Panc1 (cell line): ENCODE measurements around the gene RFTN1. TPM values are rescaled to one million over a fixed set of nuclear protein-coding genes. Genes with fewer than 3 reads are reported as not detected.

Experiments
- ATAC-seq: fragments of 200-7000 bp; cut with Tn5 transposase; 2 replicates; pipeline ENCODE4 v1.9.1; 2020; ENCODE audit warnings: mild to moderate bottlenecking, moderate library complexity
- BruUV-seq: library from RNA; stranded (reverse); fragments of 400-500 nt; replicated peaks from 2 replicates; lab custom pipeline; 2021; lab: Mats Ljungman, UMichigan
- CTCF ChIA-PET: fragments of 300-600 bp; sonication (Branson Sonifier 250); formaldehyde crosslinking; loops from one replicate; lab custom pipeline; 2022; ENCODE audit warnings: antibody characterized with exemption; lab: Charles Lee
- POLR2A ChIA-PET: fragments of 300-600 bp; sonication (Branson Sonifier 250); formaldehyde crosslinking; loops from one replicate; lab custom pipeline; 2022; ENCODE audit warnings: antibody characterized with exemption; lab: Charles Lee
- DNase-seq: peaks from one replicate; pipeline ENCODE4 v3.0.0-alpha.2; 2010; ENCODE audit warnings: low read depth, low spot score
- H3K27ac ChIP-seq: 2 replicates; pipeline ENCODE4 v1.5.1; 2011; ENCODE audit warnings: mild to moderate bottlenecking, low read length, inconsistent platforms
- H3K27me3 ChIP-seq: fragments of 200-500 bp; sonication (Bioruptor generic); 2 replicates; pipeline ENCODE4 v1.6.0; 2014; ENCODE audit warnings: low read length, inconsistent platforms; ENCODE audit not compliant: control insufficient read depth, insufficient read depth
- H3K36me3 ChIP-seq: fragments of 200-500 bp; sonication (Bioruptor generic); 2 replicates; pipeline ENCODE4 v1.5.1; 2014; ENCODE audit warnings: inconsistent platforms, mild to moderate bottlenecking, low read length, moderate library complexity; ENCODE audit not compliant: control insufficient read depth, insufficient read depth
- H3K4me1 ChIP-seq: 2 replicates; pipeline ENCODE4 v1.5.1; 2011; ENCODE audit warnings: inconsistent platforms, mild to moderate bottlenecking, low read length, moderate library complexity; ENCODE audit not compliant: control insufficient read depth, insufficient read depth
- H3K4me3 ChIP-seq, 2 experiments: 2 replicates each; pipeline ENCODE4 v1.5.1; 2011 to 2012; ENCODE audit warnings: low read depth in 2 of 2, low read length in 2 of 2, mild to moderate bottlenecking in 2 of 2, inconsistent platforms in 1 of 2, moderate library complexity in 1 of 2
- H3K9me3 ChIP-seq: fragments of 200-500 bp; sonication (Bioruptor generic); 2 replicates; pipeline ENCODE4 v1.5.1; 2014; ENCODE audit warnings: low read depth, mild to moderate bottlenecking, inconsistent platforms, low read length, moderate library complexity; ENCODE audit not compliant: control insufficient read depth, insufficient read depth
- POLR2AphosphoS5 ChIP-seq: IDR thresholded peaks from 2 replicates; pipeline ENCODE4 v1.6.1; 2012; ENCODE audit warnings: mild to moderate bottlenecking, low read depth, low read length, moderate library complexity
- SIN3A ChIP-seq: IDR thresholded peaks from 2 replicates; pipeline ENCODE4 v1.6.1; 2012; ENCODE audit warnings: low read depth, mild to moderate bottlenecking, low read length, moderate library complexity, borderline replicate concordance; ENCODE audit not compliant: insufficient read depth
- TCF7L2 ChIP-seq: IDR thresholded peaks from 2 replicates; pipeline ENCODE4 v1.6.1; 2011; ENCODE audit warnings: mild to moderate bottlenecking, low read depth, low read length, inconsistent platforms
- in situ Hi-C: cut with HindIII; loops from 2 replicates; pipeline ENCODE4 v1.10.0; 2016; ENCODE audit warnings: low sequenced_read_pairs, low pct_unique_long_range_greater_than_20kb
- intact Hi-C: fragments of 100-400 bp; cut with micrococcal nuclease; formaldehyde crosslinking; loops from one replicate; pipeline ENCODE4 v1.10.0; 2022; ENCODE audit not compliant: unreplicated experiment
- total RNA-seq: library from RNA; stranded (reverse); gene quantifications from one replicate; pipeline ENCODE4 v1.2.1, GENCODE V29; 2021; ENCODE audit not compliant: unreplicated experiment
- TF ChIP-seq, protein P1 (sequence below): fragments of 450-650 bp; IDR thresholded peaks from 2 replicates; pipeline ENCODE4 v1.5.1; 2017; ENCODE audit warnings: mild to moderate bottlenecking
- TF ChIP-seq, protein P2 (sequence below), 2 experiments: IDR thresholded peaks; 2 replicates each; pipeline ENCODE4 v1.6.1; 2011 to 2012; ENCODE audit warnings: low read depth in 2 of 2, control low read depth in 1 of 2, low read length in 1 of 2, mild to moderate bottlenecking in 1 of 2, moderate library complexity in 1 of 2; ENCODE audit not compliant: insufficient read depth in 1 of 2

The RFTN1 gene
- total RNA-seq, 1 experiment from 2014 or later: 0.90 TPM

DNA sequence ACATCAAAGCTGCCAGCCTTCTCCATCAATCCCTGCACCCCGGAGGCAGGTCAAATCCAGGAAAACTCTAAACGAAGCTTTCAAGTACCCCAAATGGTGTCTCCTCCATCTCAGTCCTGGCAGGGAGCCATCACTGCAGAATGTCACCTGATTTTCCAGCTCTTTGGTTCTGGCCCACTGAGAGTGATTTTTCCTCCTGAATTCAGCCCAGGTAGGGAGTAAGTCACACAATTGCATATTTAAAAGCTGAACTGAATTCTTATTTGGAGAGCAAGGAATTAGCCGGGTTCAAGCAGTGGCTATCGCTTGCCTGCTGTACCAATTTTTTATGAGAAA lies 5.3 kb downstream of the RFTN1 start:
- no peaks in the 10 kb centered on the region for H3K36me3 ChIP-seq
- no peaks in the 10 kb centered on the region for H3K27me3 ChIP-seq
- no peak overlapping the region for H3K4me3 ChIP-seq
- no peak for TF ChIP-seq SIN3A
- no peak for TF ChIP-seq TCF7L2
- TF ChIP-seq, protein P1, sequence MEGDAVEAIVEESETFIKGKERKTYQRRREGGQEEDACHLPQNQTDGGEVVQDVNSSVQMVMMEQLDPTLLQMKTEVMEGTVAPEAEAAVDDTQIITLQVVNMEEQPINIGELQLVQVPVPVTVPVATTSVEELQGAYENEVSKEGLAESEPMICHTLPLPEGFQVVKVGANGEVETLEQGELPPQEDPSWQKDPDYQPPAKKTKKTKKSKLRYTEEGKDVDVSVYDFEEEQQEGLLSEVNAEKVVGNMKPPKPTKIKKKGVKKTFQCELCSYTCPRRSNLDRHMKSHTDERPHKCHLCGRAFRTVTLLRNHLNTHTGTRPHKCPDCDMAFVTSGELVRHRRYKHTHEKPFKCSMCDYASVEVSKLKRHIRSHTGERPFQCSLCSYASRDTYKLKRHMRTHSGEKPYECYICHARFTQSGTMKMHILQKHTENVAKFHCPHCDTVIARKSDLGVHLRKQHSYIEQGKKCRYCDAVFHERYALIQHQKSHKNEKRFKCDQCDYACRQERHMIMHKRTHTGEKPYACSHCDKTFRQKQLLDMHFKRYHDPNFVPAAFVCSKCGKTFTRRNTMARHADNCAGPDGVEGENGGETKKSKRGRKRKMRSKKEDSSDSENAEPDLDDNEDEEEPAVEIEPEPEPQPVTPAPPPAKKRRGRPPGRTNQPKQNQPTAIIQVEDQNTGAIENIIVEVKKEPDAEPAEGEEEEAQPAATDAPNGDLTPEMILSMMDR: no peak
- no peak for TF ChIP-seq POLR2AphosphoS5
- TF ChIP-seq, protein P2, sequence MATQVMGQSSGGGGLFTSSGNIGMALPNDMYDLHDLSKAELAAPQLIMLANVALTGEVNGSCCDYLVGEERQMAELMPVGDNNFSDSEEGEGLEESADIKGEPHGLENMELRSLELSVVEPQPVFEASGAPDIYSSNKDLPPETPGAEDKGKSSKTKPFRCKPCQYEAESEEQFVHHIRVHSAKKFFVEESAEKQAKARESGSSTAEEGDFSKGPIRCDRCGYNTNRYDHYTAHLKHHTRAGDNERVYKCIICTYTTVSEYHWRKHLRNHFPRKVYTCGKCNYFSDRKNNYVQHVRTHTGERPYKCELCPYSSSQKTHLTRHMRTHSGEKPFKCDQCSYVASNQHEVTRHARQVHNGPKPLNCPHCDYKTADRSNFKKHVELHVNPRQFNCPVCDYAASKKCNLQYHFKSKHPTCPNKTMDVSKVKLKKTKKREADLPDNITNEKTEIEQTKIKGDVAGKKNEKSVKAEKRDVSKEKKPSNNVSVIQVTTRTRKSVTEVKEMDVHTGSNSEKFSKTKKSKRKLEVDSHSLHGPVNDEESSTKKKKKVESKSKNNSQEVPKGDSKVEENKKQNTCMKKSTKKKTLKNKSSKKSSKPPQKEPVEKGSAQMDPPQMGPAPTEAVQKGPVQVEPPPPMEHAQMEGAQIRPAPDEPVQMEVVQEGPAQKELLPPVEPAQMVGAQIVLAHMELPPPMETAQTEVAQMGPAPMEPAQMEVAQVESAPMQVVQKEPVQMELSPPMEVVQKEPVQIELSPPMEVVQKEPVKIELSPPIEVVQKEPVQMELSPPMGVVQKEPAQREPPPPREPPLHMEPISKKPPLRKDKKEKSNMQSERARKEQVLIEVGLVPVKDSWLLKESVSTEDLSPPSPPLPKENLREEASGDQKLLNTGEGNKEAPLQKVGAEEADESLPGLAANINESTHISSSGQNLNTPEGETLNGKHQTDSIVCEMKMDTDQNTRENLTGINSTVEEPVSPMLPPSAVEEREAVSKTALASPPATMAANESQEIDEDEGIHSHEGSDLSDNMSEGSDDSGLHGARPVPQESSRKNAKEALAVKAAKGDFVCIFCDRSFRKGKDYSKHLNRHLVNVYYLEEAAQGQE (IDR thresholded peaks at IDR 0.05; ENCODE audit: insufficient read depth in 1 of 2, low read depth in 2 of 2, low read length in 1 of 2): no peak
- H3K4me1 ChIP-seq: no peaks in the 10 kb centered on the region; the same call in 1 of the 2 replicates
- H3K9me3 ChIP-seq: no peaks in the 10 kb centered on the region
- no peak for ATAC-seq
- ChIA-PET CTCF (no interaction called here), POLR2A (no interaction called here)
- in situ Hi-C loops (no loop called here), intact Hi-C loops (no loop called here)
- no TSS peak for BruUV-seq
- H3K27ac ChIP-seq: no peak overlapping the region
- no peak for DNase-seq

DNA sequence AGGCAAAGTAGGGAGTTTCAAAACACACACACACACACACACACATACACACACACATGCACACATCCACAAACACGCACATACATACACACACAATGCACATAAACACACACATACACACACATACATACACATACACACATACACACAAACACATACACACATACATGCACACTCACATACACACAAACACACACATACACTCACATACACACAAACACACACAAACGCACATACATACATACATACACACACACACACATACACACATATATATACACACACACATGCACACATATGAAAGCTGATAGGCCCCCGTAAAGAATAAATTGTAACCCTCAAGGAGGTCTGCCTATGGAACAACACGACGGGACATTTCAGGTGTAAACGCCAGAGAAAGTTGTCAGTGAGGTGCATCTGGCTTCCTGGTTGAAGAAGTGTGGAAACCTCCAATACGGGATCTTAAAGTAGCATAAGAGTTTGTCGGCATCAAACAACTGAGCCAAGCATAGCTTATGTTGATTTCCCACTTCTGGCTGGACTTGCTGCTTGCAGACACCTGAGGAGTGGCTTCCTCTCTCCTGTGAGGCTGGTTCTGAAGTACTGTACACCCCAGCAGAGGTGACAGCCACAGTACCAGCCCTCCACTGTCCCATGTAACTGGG lies 5.8 kb downstream of the RFTN1 start:
- CTCF ChIA-PET: no interaction called here
- Histone ChIP-seq H3K27me3 (no peaks in the 10 kb centered on the region), H3K4me1 (no peaks in the 10 kb centered on the region; the same call in 1 of the 2 replicates), H3K9me3 (no peaks in the 10 kb centered on the region), H3K27ac (no peak overlapping the region), H3K36me3 (no peaks in the 10 kb centered on the region), H3K4me3 (no peak overlapping the region)
- BruUV-seq: no TSS peak
- in situ Hi-C loops: no loop called here
- POLR2A ChIA-PET: no interaction called here
- TF ChIP-seq, protein P2 (IDR thresholded peaks at IDR 0.05; ENCODE audit: insufficient read depth in 1 of 2, low read depth in 2 of 2, low read length in 1 of 2): no peak
- TF ChIP-seq SIN3A (no peak), TCF7L2 (no peak), POLR2AphosphoS5 (no peak)
- TF ChIP-seq, protein P1: no peak
- ATAC-seq (no peak), DNase-seq (no peak)
- intact Hi-C loops: no loop called here
